Neural cell (in vitro differentiated cells): ENCODE results near the gene PFKP.

Source experiments
- EP300 ChIP-seq: fragments of 450-650 bp; conservative IDR thresholded peaks from 2 replicates; pipeline ENCODE4 v1.6.1; 2014; ENCODE audit warnings: antibody characterized with exemption, mild to moderate bottlenecking, moderate library complexity; ENCODE audit not compliant: poor library complexity, severe bottlenecking
- RAD21 ChIP-seq: fragments of 450-650 bp; conservative IDR thresholded peaks from 2 replicates; pipeline ENCODE4 v1.6.1; 2014; ENCODE audit warnings: antibody characterized with exemption, mild to moderate bottlenecking, moderate library complexity
- TF ChIP-seq, protein P1 (sequence below): fragments of 450-650 bp; IDR thresholded peaks from 2 replicates; pipeline ENCODE4 v1.5.1; 2014; ENCODE audit warnings: antibody characterized with exemption, mild to moderate bottlenecking, moderate library complexity; ENCODE audit not compliant: poor library complexity, severe bottlenecking

- TF ChIP-seq, protein P1, sequence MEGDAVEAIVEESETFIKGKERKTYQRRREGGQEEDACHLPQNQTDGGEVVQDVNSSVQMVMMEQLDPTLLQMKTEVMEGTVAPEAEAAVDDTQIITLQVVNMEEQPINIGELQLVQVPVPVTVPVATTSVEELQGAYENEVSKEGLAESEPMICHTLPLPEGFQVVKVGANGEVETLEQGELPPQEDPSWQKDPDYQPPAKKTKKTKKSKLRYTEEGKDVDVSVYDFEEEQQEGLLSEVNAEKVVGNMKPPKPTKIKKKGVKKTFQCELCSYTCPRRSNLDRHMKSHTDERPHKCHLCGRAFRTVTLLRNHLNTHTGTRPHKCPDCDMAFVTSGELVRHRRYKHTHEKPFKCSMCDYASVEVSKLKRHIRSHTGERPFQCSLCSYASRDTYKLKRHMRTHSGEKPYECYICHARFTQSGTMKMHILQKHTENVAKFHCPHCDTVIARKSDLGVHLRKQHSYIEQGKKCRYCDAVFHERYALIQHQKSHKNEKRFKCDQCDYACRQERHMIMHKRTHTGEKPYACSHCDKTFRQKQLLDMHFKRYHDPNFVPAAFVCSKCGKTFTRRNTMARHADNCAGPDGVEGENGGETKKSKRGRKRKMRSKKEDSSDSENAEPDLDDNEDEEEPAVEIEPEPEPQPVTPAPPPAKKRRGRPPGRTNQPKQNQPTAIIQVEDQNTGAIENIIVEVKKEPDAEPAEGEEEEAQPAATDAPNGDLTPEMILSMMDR, result no peak
- no peak for TF ChIP-seq EP300
- no peak for TF ChIP-seq RAD21
These were observed 91.8 kb downstream of the PFKP start for GRCh38 chr10:3159152-3159551.
